Measurements from ENCODE around the gene PRSS36. TPM values are rescaled to one million over a fixed set of nuclear protein-coding genes. Genes with fewer than 3 reads are reported as not detected.

Gene PRSS36
- total and polyA plus RNA-seq, 2 of the 4 experiments (the other 2 are of a cell fraction) = 0.18 to 0.55 TPM

DNA sequence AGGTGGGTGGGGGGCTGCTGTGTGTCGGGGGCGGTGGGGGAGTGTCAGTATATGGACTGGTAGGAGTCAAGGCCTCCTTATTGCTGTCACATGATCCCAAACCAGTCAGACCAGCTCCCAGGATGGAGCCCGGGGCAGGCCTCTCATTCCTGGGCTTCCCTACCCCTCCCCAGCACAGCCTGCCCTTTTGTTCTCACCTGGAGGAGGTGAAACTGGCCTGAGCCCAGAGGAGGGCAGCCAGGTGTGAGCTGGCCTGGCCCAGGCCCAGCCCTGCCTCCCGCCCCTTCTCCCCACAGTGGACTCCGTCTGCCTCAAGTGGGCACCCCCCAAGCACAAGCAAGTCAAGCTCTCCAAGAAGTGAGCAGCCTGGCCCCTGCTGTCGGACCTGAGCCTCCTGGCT is 19.0 kb downstream of the PRSS36 start:
- no peak overlapping the region for H2BK15ac ChIP-seq (ENCODE audit: low read depth, low read length)
- in situ Hi-C loops (cut with MboI; ENCODE audit: low sequenced_read_pairs) (no loop called here), dilution Hi-C loops (cut with HindIII; ENCODE audit: low sequenced_read_pairs, unreplicated experiment) (no loop called here), intact Hi-C loops (cut with micrococcal nuclease) (no loop called here)
- CTCF ChIA-PET = no interaction called here
- no peak overlapping the region for H3K4me3 ChIP-seq (ENCODE audit: insufficient read depth, low read depth, low read length)
- H2AK5ac ChIP-seq (ENCODE audit: low read depth, low read length) = no peak overlapping the region
- H2BK5ac ChIP-seq (ENCODE audit: low read depth, low read length, poor library complexity, severe bottlenecking) = no peak overlapping the region
- 0 out of 2 replicates have a peak, but pooled peaks cover 3% of the 10 kb centered on the region for H3K4me1 ChIP-seq (ENCODE audit: control insufficient read depth, insufficient read depth, low read length)
- H3K9me1 ChIP-seq (ENCODE audit: insufficient read depth, low read length) = peaks cover 3% of the 10 kb centered on the region
- no peaks in the 10 kb centered on the region; the same call in 1 of the 2 replicates for H3K27me3 ChIP-seq (ENCODE audit: control insufficient read depth, insufficient read depth, low read length)
- no peak overlapping the region for H3K9ac ChIP-seq (ENCODE audit: low read depth, low read length)
- no peak overlapping the region for H3K23ac ChIP-seq (ENCODE audit: low read depth, low read length)
- no peak overlapping the region for H3K18ac ChIP-seq (ENCODE audit: low read depth, low read length)
- H2BK20ac ChIP-seq (ENCODE audit: low read depth, low read length) = no peak overlapping the region
- TF ChIP-seq FOS (IDR thresholded peaks at IDR 0.05; ENCODE audit: low read depth, low read length) = no peak
- TF ChIP-seq, protein P1, sequence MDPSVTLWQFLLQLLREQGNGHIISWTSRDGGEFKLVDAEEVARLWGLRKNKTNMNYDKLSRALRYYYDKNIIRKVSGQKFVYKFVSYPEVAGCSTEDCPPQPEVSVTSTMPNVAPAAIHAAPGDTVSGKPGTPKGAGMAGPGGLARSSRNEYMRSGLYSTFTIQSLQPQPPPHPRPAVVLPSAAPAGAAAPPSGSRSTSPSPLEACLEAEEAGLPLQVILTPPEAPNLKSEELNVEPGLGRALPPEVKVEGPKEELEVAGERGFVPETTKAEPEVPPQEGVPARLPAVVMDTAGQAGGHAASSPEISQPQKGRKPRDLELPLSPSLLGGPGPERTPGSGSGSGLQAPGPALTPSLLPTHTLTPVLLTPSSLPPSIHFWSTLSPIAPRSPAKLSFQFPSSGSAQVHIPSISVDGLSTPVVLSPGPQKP (IDR thresholded peaks at IDR 0.05; ENCODE audit: borderline replicate concordance, low read depth, low read length) = no peak
- no peak for TF ChIP-seq POLR2A (IDR thresholded peaks at IDR 0.05; ENCODE audit: low read depth, low read length)
- TF ChIP-seq, protein P2, sequence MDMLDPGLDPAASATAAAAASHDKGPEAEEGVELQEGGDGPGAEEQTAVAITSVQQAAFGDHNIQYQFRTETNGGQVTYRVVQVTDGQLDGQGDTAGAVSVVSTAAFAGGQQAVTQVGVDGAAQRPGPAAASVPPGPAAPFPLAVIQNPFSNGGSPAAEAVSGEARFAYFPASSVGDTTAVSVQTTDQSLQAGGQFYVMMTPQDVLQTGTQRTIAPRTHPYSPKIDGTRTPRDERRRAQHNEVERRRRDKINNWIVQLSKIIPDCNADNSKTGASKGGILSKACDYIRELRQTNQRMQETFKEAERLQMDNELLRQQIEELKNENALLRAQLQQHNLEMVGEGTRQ (IDR thresholded peaks at IDR 0.05; ENCODE audit: low read depth, low read length) = no peak
- TF ChIP-seq MXI1 (IDR thresholded peaks at IDR 0.05; ENCODE audit: borderline replicate concordance, low read depth, low read length) = no peak
- no peak for TF ChIP-seq BHLHE40 (IDR thresholded peaks at IDR 0.05; ENCODE audit: low read depth, low read length)
- TF ChIP-seq NFE2L2 (IDR thresholded peaks at IDR 0.05; ENCODE audit: low read depth, low read length) = no peak
- no peak for TF ChIP-seq RCOR1 (IDR thresholded peaks at IDR 0.05; ENCODE audit: insufficient replicate concordance, low read length)
- no peak for TF ChIP-seq SMC3 (IDR thresholded peaks at IDR 0.05; ENCODE audit: low read depth, low read length)
- TF ChIP-seq RFX5 (IDR thresholded peaks at IDR 0.05; ENCODE audit: low read depth, low read length) = no peak
- TF ChIP-seq CHD1 (IDR thresholded peaks at IDR 0.05; ENCODE audit: low read depth, low read length) = no peak
- no peak for TF ChIP-seq MAZ (IDR thresholded peaks at IDR 0.05; ENCODE audit: borderline replicate concordance, low read depth, low read length)
- no peak for TF ChIP-seq RAD21 (IDR thresholded peaks at IDR 0.05; ENCODE audit: low read length)
- no peak for TF ChIP-seq MAFK (IDR thresholded peaks at IDR 0.05; ENCODE audit: low read depth, low read length)
- TF ChIP-seq CEBPB (IDR thresholded peaks at IDR 0.05; ENCODE audit: low read depth, low read length) = no peak
- no peak overlapping the region for H4K8ac ChIP-seq (ENCODE audit: low read depth in 2 of 2, low read length in 2 of 2)
- H3K79me1 ChIP-seq (ENCODE audit: low read depth in 1 of 2, low read length in 2 of 2) = no peaks in the 10 kb centered on the region
- ATAC-seq (ENCODE audit: low read depth) (no peak), DNase-seq (no peak)
- H3K4ac ChIP-seq (ENCODE audit: low read depth, low read length) = no peak overlapping the region
- H4K5ac ChIP-seq (ENCODE audit: low read depth, low read length) = no peak overlapping the region
- H2BK120ac ChIP-seq (ENCODE audit: low read depth, low read length) = no peak overlapping the region
- no TSS peak for BruUV-seq (replicated peaks)
- no peak overlapping the region for H2AFZ ChIP-seq (replicated peaks; ENCODE audit: low read length, poor library complexity)
- H4K20me1 ChIP-seq (ENCODE audit: insufficient read depth, low read length) = no peaks in the 10 kb centered on the region
- no peak overlapping the region for H2AK9ac ChIP-seq (replicated peaks; ENCODE audit: low read depth, low read length, poor library complexity)
- no peak overlapping the region for H3K56ac ChIP-seq (ENCODE audit: extremely low read depth, insufficient read depth, low read length)
- no peaks in the 10 kb centered on the region for H3K9me3 ChIP-seq (ENCODE audit: control insufficient read depth, insufficient read depth, low read length)
- no peak overlapping the region for H3K14ac ChIP-seq (replicated peaks; ENCODE audit: low read depth, low read length)
- H3K36me3 ChIP-seq (ENCODE audit: control insufficient read depth, insufficient read depth, low read length) = peaks cover 36% of the 10 kb centered on the region
- no peak overlapping the region for H4K91ac ChIP-seq (ENCODE audit: insufficient read depth, low read depth, low read length)
- H3K4me2 ChIP-seq (ENCODE audit: low read depth, low read length) = no peak overlapping the region
- no peak overlapping the region for H3K27ac ChIP-seq (ENCODE audit: insufficient read depth, low read length)
- POLR2A ChIA-PET (ENCODE audit: unreplicated experiment) = no interaction called here
- WGBS, 2 experiments (ENCODE audit: extremely low coverage in 2 of 2, insufficient read length in 1 of 2) = no CpG with 5 or more reads among the region's 6 CpGs
